Trophoblast cell (in vitro differentiated cells and primary cell): ENCODE data around the gene RASA2.
A peak's percentile ranks its signal among the peaks of the same experiment; 100 is the strongest.

Experiments
- DNase-seq, 2 donors: peaks; one replicate each; pipeline ENCODE4 v3.0.0-alpha.2; 2016
- H2AFZ ChIP-seq: 2 replicates; pipeline ENCODE4 v1.6.1; 2013; ENCODE audit warnings: low read length, moderate library complexity, mild to moderate bottlenecking; ENCODE audit not compliant: insufficient read depth, poor library complexity
- H2AK5ac ChIP-seq: 2 replicates; pipeline ENCODE4 v1.6.1; 2013; ENCODE audit warnings: mild to moderate bottlenecking, low read length
- H2BK120ac ChIP-seq: 2 replicates; pipeline ENCODE4 v1.6.1; 2013; ENCODE audit warnings: low read length, mild to moderate bottlenecking, moderate library complexity; ENCODE audit not compliant: insufficient read depth, poor library complexity
- H2BK12ac ChIP-seq: 2 replicates; pipeline ENCODE4 v1.6.1; 2013; ENCODE audit warnings: mild to moderate bottlenecking, low read length, moderate library complexity
- H2BK5ac ChIP-seq: 2 replicates; pipeline ENCODE4 v1.6.1; 2013; ENCODE audit warnings: low read length, low read depth, moderate library complexity, mild to moderate bottlenecking; ENCODE audit not compliant: poor library complexity
- H3K14ac ChIP-seq: 2 replicates; pipeline ENCODE4 v1.6.1; 2013; ENCODE audit warnings: mild to moderate bottlenecking, low read length
- H3K18ac ChIP-seq: 2 replicates; pipeline ENCODE4 v1.6.1; 2013; ENCODE audit warnings: mild to moderate bottlenecking, low read length
- H3K23ac ChIP-seq: 2 replicates; pipeline ENCODE4 v1.6.1; 2013; ENCODE audit warnings: low read length
- H3K27ac ChIP-seq: 2 replicates; pipeline ENCODE4 v1.5.1; 2013; ENCODE audit warnings: low read depth, mild to moderate bottlenecking, inconsistent platforms, low read length, moderate library complexity
- H3K27me3 ChIP-seq: 2 replicates; pipeline ENCODE4 v1.6.1; 2013; ENCODE audit warnings: inconsistent platforms, mild to moderate bottlenecking, low read length, moderate library complexity; ENCODE audit not compliant: insufficient read depth
- H3K36me3 ChIP-seq, 2 experiments: 1 replicate in 1 of 2; 2 replicates in 1 of 2; pipeline ENCODE4 v1.6.1; 2013; ENCODE audit warnings: low read length in 2 of 2, mild to moderate bottlenecking in 2 of 2, moderate library complexity in 1 of 2; ENCODE audit not compliant: insufficient read depth in 2 of 2, control insufficient read depth in 1 of 2
- H3K4ac ChIP-seq: 2 replicates; pipeline ENCODE4 v1.6.1; 2013; ENCODE audit warnings: low read depth, mild to moderate bottlenecking, low read length, moderate library complexity
- H3K4me1 ChIP-seq, 2 experiments: 1 replicate in 1 of 2; 2 replicates in 1 of 2; pipeline ENCODE4 v1.6.1; 2013; ENCODE audit warnings: low read length in 2 of 2, mild to moderate bottlenecking in 2 of 2, moderate library complexity in 1 of 2; ENCODE audit not compliant: insufficient read depth in 2 of 2, control insufficient read depth in 1 of 2
- H3K4me2 ChIP-seq: 2 replicates; pipeline ENCODE4 v1.6.1; 2013; ENCODE audit warnings: inconsistent platforms, mild to moderate bottlenecking, low read length, moderate library complexity
- H3K4me3 ChIP-seq: 2 replicates; pipeline ENCODE4 v1.5.1; 2013; ENCODE audit warnings: mild to moderate bottlenecking, low read depth, low read length, inconsistent platforms
- H3K79me1 ChIP-seq: one replicate; pipeline ENCODE4 v1.6.1; 2013; ENCODE audit warnings: low read length
- H3K79me2 ChIP-seq: 2 replicates; pipeline ENCODE4 v1.6.1; 2013; ENCODE audit warnings: low read length, mild to moderate bottlenecking; ENCODE audit not compliant: control insufficient read depth, insufficient read depth, poor library complexity
- H3K9ac ChIP-seq: 2 replicates; pipeline ENCODE4 v1.6.1; 2013; ENCODE audit warnings: mild to moderate bottlenecking, low read length
- H3K9me3 ChIP-seq: 2 replicates; pipeline ENCODE4 v1.6.1; 2013; ENCODE audit warnings: low read depth, mild to moderate bottlenecking, control low read depth, inconsistent platforms, low read length; ENCODE audit not compliant: insufficient read depth
- H4K12ac ChIP-seq: 2 replicates; pipeline ENCODE4 v1.6.1; 2013; ENCODE audit warnings: low read depth, mild to moderate bottlenecking, low read length, moderate library complexity
- H4K8ac ChIP-seq: 2 replicates; pipeline ENCODE4 v1.6.1; 2013; ENCODE audit warnings: low read depth, mild to moderate bottlenecking, low read length, moderate library complexity
- H4K91ac ChIP-seq: one replicate; pipeline ENCODE4 v1.6.1; 2013; ENCODE audit warnings: low read depth, mild to moderate bottlenecking, low read length, moderate library complexity
- WGBS: extraction: QIAGEN DNeasy Blood & Tissue Kit; methylation state at CpG from one replicate; pipeline ENCODE4 v1.1.7; 2013; ENCODE audit warnings: missing lambda C conversion rate; ENCODE audit not compliant: insufficient read length, insufficient coverage; ENCODE audit errors: extremely low coverage; 5-methylcytosine and 5-hydroxymethylcytosine counted together

The RASA2 gene

GRCh38 chr3:141646760-141647561 lies 160.1 kb downstream of the RASA2 start:
- no CpG with 5 or more reads among the region's 8 CpGs for WGBS
- Histone ChIP-seq H3K27ac (no peak overlapping the region), H4K91ac (no peak overlapping the region), H3K4ac (no peak overlapping the region), H3K4me3 (no peak overlapping the region), H3K79me2 (no peaks in the 10 kb centered on the region), H2AFZ (no peak overlapping the region), H4K12ac (no peak overlapping the region), H4K8ac (no peak overlapping the region), H3K14ac (no peak overlapping the region), H3K23ac (no peak overlapping the region), H3K79me1 (no peaks in the 10 kb centered on the region), H3K36me3 (no peaks in the 10 kb centered on the region), H3K4me1 (peaks cover under 1 to 3% of the 10 kb centered on the region in 2 experiments), H3K4me2 (no peak overlapping the region), H2BK5ac (no peak overlapping the region), H3K27me3 (no peaks in the 10 kb centered on the region), H3K18ac (no peak overlapping the region), H2AK5ac (no peak overlapping the region), H3K9ac (no peak overlapping the region), H3K9me3 (no peaks in the 10 kb centered on the region), H2BK120ac (no peak overlapping the region), H2BK12ac (no peak overlapping the region)
- peak; percentile 32 to 64 for DNase-seq

DNA sequence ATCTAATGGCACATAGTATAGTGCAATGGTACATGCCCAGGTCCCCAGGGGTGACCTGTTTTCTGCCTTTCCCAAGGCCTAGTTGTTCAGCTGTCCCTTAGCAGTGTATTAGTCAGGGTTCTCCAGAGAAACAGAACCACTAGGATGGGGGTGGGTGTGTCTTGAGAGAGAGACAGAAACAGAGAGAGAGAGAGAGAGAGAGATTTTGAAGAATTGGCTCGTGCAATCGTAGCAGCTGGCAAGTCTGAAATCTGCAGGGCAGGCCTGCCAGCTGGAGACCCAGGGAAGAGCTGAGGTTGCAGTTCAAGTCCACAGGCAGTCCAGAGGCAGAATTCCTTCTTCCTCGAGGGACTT lies 160.7 kb downstream of the RASA2 start:
- Histone ChIP-seq H3K14ac (no peak overlapping the region), H4K12ac (no peak overlapping the region), H3K23ac (no peak overlapping the region), H4K91ac (no peak overlapping the region), H2BK120ac (no peak overlapping the region), H3K9ac (no peak overlapping the region), H3K4me1 (peaks cover 2 to 3% of the 10 kb centered on the region in 2 experiments), H3K79me1 (peaks cover 2% of the 10 kb centered on the region), H2AK5ac (no peak overlapping the region), H3K18ac (no peak overlapping the region), H2BK12ac (no peak overlapping the region), H3K36me3 (no peaks in the 10 kb centered on the region), H3K9me3 (peaks cover 2% of the 10 kb centered on the region), H3K4ac (no peak overlapping the region), H2BK5ac (no peak overlapping the region), H4K8ac (no peak overlapping the region), H3K4me3 (no peak overlapping the region), H2AFZ (no peak overlapping the region), H3K27me3 (no peaks in the 10 kb centered on the region), H3K27ac (no peak overlapping the region), H3K4me2 (no peak overlapping the region), H3K79me2 (no peaks in the 10 kb centered on the region)
- DNase-seq, result no peak
- no CpG with 5 or more reads among the region's 3 CpGs for WGBS

DNA sequence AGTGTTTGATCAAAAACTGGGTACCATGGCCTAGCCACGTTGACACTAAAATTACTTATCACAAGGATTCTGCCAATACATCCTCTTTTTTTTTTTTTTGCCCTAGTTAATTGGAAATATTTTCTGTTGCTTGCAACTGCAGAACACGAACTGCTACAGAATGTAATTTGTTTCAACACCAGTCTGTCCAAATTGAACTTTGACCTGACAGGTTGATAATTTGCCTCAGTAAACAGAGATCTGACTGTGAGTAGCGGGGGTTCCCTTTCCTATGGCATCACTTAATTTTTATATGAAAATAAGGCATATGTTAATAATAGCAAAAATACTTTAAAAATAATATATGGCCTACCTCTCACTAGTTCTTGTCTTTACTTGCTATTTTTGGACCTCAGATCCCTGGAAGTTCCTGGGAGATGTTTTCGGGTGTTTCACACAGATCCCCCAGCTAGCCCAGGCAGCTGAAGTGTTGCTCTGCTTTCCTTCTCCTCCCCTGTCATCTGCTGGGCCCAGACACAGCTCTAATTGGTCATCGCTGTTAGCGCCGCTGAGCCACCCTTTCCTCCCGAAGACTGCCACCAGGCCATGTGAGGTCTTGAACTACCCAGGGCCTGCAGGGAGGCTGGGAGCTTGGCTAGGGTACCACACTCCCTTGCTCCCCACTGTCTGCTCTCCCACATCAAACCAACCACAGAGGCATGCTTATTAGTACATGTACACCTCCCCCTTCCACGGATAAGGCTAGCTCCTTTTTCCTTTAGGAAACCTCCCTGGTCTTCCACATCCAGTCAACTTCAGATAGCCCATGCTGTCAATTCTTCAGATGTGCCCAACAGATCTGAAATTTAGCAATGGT lies 161.5 kb downstream of the RASA2 start:
- Histone ChIP-seq H3K27me3 (no peaks in the 10 kb centered on the region), H3K36me3 (no peaks in the 10 kb centered on the region), H3K18ac (no peak overlapping the region), H2AFZ (no peak overlapping the region), H3K4me1 (peaks cover 2 to 3% of the 10 kb centered on the region in 2 experiments), H3K9me3 (peaks cover 3% of the 10 kb centered on the region), H2BK120ac (no peak overlapping the region), H3K79me1 (peaks cover 2% of the 10 kb centered on the region), H3K23ac (no peak overlapping the region), H2BK12ac (no peak overlapping the region), H3K27ac (no peak overlapping the region), H3K4me3 (no peak overlapping the region), H2AK5ac (no peak overlapping the region), H3K9ac (no peak overlapping the region), H3K4me2 (no peak overlapping the region), H3K4ac (no peak overlapping the region), H3K79me2 (no peaks in the 10 kb centered on the region), H3K14ac (no peak overlapping the region), H4K91ac (no peak overlapping the region), H2BK5ac (no peak overlapping the region), H4K12ac (no peak overlapping the region), H4K8ac (no peak overlapping the region)
- WGBS, result no CpG with 5 or more reads among the region's 9 CpGs
- no peak for DNase-seq

DNA sequence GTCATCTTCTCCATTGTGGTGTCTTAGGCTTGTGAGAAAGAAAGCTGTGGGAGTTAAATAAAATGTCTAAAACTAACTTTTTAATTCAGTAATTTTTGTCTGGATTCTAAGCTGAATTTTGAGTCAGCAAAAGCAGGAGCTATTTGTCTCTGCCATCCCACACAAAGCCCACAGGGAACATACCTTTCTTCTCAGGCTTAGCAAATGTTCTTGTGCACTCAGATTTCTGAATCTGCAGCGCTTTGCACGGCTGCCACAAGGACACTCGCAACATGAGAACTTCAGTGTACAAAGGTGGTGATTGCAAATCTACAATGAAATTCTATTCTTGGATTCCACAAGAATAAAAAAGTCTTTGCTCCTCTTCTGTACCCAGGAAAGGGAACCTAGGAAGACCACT lies 163.0 kb downstream of the RASA2 start:
- no CpG with 5 or more reads among the region's 3 CpGs for WGBS
- no peak overlapping the region for H3K14ac ChIP-seq
- H3K18ac ChIP-seq, result no peak overlapping the region
- H3K9me3 ChIP-seq, result peaks cover 3% of the 10 kb centered on the region
- H3K36me3 ChIP-seq, result no peaks in the 10 kb centered on the region
- no peak overlapping the region for H2BK12ac ChIP-seq
- no peak overlapping the region for H3K4ac ChIP-seq
- H3K9ac ChIP-seq, result no peak overlapping the region
- peaks cover 2% of the 10 kb centered on the region for H3K79me1 ChIP-seq
- peaks cover 3 to 5% of the 10 kb centered on the region in 2 experiments for H3K4me1 ChIP-seq
- no peak overlapping the region for H4K12ac ChIP-seq
- H2AK5ac ChIP-seq, result no peak overlapping the region
- H3K79me2 ChIP-seq, result no peaks in the 10 kb centered on the region
- H2BK120ac ChIP-seq, result no peak overlapping the region
- H2BK5ac ChIP-seq, result no peak overlapping the region
- no peak overlapping the region for H2AFZ ChIP-seq
- H4K91ac ChIP-seq, result no peak overlapping the region
- no peaks in the 10 kb centered on the region for H3K27me3 ChIP-seq
- H3K23ac ChIP-seq, result no peak overlapping the region
- H4K8ac ChIP-seq, result no peak overlapping the region
- no peak for DNase-seq
- no peak overlapping the region for H3K4me3 ChIP-seq
- no peak overlapping the region for H3K27ac ChIP-seq
- H3K4me2 ChIP-seq, result no peak overlapping the region
